Pancreas (tissue), 10 donors: Measurements from ENCODE around the gene ESYT1. TPM values are rescaled to one million over a fixed set of nuclear protein-coding genes. Genes with fewer than 3 reads are reported as not detected.

ENCODE experiments used
- ATAC-seq, 4 donors: fragments of 200-7000 bp; cut with Tn5 transposase; one replicate each; pipeline versions ENCODE4 v1.8.0 to v1.9.1; 2020; ENCODE audit warnings: mild to moderate bottlenecking in 4 of 4, moderate library complexity in 4 of 4
- DNase-seq, 6 donors: peaks; one replicate each; pipeline ENCODE4 v3.0.0-alpha.2; 2020
- FAIRE-seq: peaks from 2 replicates; lab custom pipeline; 2012; peaks lifted over from hg19 to GRCh38; lab: Jason Lieb, UNC
- H3K27ac ChIP-seq, 4 donors: fragments of 200-600 bp; sonication (generic); 1 replicate in 3 of 4; 2 replicates in 1 of 4; pipeline versions ENCODE4 v1.5.0 to v1.8.0; 2020
- H3K27me3 ChIP-seq, 4 donors: fragments of 200-600 bp; one replicate each; pipeline ENCODE4 v1.8.0; 2021
- H3K36me3 ChIP-seq, 3 donors: fragments of 200-600 bp; sonication (generic) in 1 of 3; one replicate each; pipeline versions ENCODE4 v1.5.0 to v1.8.0; 2020 to 2021
- H3K4me1 ChIP-seq, 3 donors: fragments of 200-600 bp; one replicate each; pipeline ENCODE4 v1.8.0; 2021
- H3K4me3 ChIP-seq, 4 donors: fragments of 200-600 bp; sonication (generic) in 2 of 4; one replicate each; pipeline versions ENCODE4 v1.5.0 to v1.8.0; 2020 to 2021
- H3K9me3 ChIP-seq, 4 donors: fragments of 200-600 bp; one replicate each; pipeline ENCODE4 v1.8.0; 2021
- WGBS, 2 donors: extraction: QIAGEN DNeasy Blood & Tissue Kit; methylation state at CpG; one replicate each; pipeline ENCODE4 v1.1.7; 2013; 5-methylcytosine and 5-hydroxymethylcytosine counted together
- intact Hi-C, 3 donors: fragments of 100-400 bp; cut with DNase I; formaldehyde crosslinking; loops; one replicate each; pipeline versions ENCODE4 v1.11.1 to v1.14.2; 2022
- polyA plus RNA-seq, 2 donors: library from polyadenylated mRNA; stranded (reverse); fragments of 200-250 nt; gene quantifications; one replicate each; pipeline ENCODE4 v1.2.3, GENCODE V29; 2013
- total RNA-seq, 6 donors: library from RNA; stranded (reverse); fragmentation: NEBNext Ultra II Directional in 4 of 6; extraction: Animal tissue kit (Norgen Biotek cat#: 25700) in 4 of 6; gene quantifications; one replicate each; pipeline versions ENCODE4 v1.2.1 to v1.2.4, GENCODE V29; 2021 to 2023
- TF ChIP-seq, protein P1 (sequence below), 4 donors: fragments of 200-600 bp; sonication (generic) in 3 of 4; IDR thresholded peaks; one replicate each; pipeline versions ENCODE4 v1.5.0 to v1.8.0; 2021; ENCODE audit warnings: antibody characterized with exemption in 4 of 4
- donor health status: healthy with polysubstance abuse.
- donor health status: DM: no; HTN: no; CAD: no; lungs with moderate emphysema.
- donor health status: DM: no; HTN: no; CAD: no.
- donor health status: control.
- donor health status: control.
- donor health status: Bipolar disorder and iron deficiency.
- donor health status: DM: yes; HTN: yes; CAD: no.
- donor health status: DM: no; HTN: no; CAD: no.
- donor health status: DM: no; HTN: no; CAD: no.
- donor health status: DM: yes; HTN: yes; CAD: no.

The ESYT1 gene
- total and polyA plus RNA-seq, 8 donors = 22.5 to 55.1 (median 45.3) TPM

DNA sequence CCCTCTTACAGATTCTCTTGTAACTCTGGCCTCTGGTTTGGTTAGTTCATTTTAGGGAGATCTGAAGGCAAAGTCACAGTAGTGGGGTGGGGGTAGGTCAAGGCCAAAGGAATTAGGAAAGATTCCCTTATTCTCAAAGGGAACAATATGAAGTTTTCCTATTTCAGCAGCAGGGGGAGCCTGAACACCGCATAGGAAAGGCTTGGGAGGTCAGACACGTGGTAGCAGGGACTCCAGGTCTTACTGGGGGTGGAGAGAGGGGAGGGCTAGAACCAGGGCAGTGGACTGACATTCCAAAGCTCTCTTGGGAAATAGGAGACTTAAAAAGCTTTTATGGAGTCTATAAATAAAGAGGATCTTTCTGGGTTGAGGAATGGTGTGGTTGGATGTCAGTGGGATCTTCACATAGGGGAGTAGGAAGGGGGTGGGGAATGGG, 8.7 kb upstream of the ESYT1 start:
- peak overlapping the region in 2 of 4 donors; percentile 65 to 67 for H3K4me3 ChIP-seq
- H3K9me3 ChIP-seq = no peaks in the 10 kb centered on the region
- 0 to 1% methylated on average over 2 of the region's 2 CpGs for WGBS, 2 donors
- peak; percentile 38 to 56 (median 49) for ATAC-seq
- peak overlapping the region; percentile 72 to 88 (median 83) for H3K27ac ChIP-seq
- H3K36me3 ChIP-seq = peaks cover 0 to 8% (median 0%) of the 10 kb centered on the region in 3 donors
- intact Hi-C loops = loop anchor here in 1 of 3 donors (5.0 kb wide), 1 partner anchor 42 kb away; no protein-coding TSS in a partner anchor
- TF ChIP-seq, protein P1, sequence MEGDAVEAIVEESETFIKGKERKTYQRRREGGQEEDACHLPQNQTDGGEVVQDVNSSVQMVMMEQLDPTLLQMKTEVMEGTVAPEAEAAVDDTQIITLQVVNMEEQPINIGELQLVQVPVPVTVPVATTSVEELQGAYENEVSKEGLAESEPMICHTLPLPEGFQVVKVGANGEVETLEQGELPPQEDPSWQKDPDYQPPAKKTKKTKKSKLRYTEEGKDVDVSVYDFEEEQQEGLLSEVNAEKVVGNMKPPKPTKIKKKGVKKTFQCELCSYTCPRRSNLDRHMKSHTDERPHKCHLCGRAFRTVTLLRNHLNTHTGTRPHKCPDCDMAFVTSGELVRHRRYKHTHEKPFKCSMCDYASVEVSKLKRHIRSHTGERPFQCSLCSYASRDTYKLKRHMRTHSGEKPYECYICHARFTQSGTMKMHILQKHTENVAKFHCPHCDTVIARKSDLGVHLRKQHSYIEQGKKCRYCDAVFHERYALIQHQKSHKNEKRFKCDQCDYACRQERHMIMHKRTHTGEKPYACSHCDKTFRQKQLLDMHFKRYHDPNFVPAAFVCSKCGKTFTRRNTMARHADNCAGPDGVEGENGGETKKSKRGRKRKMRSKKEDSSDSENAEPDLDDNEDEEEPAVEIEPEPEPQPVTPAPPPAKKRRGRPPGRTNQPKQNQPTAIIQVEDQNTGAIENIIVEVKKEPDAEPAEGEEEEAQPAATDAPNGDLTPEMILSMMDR (IDR thresholded peaks at IDR 0.05) = peak; percentile 41 to 58 (median 56)
- DNase-seq = peak in 4 of 6 donors; percentile 68 to 78 (median 77)
- no peaks in the 10 kb centered on the region for H3K27me3 ChIP-seq
- peaks cover 0 to 17% (median 13%) of the 10 kb centered on the region in 3 donors for H3K4me1 ChIP-seq
- FAIRE-seq = no peak

GRCh38 chr12:56120158-56120846, 7.8 kb upstream of the ESYT1 start:
- H3K4me1 ChIP-seq = peaks cover 0 to 14% (median 13%) of the 10 kb centered on the region in 3 donors
- H3K27ac ChIP-seq = peak overlapping the region in 1 of 4 donors; percentile 85
- no peaks in the 10 kb centered on the region for H3K9me3 ChIP-seq
- no peak overlapping the region for H3K4me3 ChIP-seq
- FAIRE-seq = no peak
- TF ChIP-seq, protein P1 (IDR thresholded peaks at IDR 0.05) = no peak
- DNase-seq = peak in 1 of 6 donors; percentile 45
- H3K27me3 ChIP-seq = no peaks in the 10 kb centered on the region
- 86 to 87% methylated on average over 17 of the region's 17 CpGs for WGBS, 2 donors
- intact Hi-C loops = loop anchor here in 2 of 3 donors (5.0 to 10.0 kb wide), 2 partner anchors 67 to 334 kb away; partner anchors contain the start of genes MIP (in 1 of the 2) and SMARCC2 (in 1 of the 2)
- H3K36me3 ChIP-seq = peaks cover 0 to 8% (median 0%) of the 10 kb centered on the region in 3 donors
- no peak for ATAC-seq

DNA sequence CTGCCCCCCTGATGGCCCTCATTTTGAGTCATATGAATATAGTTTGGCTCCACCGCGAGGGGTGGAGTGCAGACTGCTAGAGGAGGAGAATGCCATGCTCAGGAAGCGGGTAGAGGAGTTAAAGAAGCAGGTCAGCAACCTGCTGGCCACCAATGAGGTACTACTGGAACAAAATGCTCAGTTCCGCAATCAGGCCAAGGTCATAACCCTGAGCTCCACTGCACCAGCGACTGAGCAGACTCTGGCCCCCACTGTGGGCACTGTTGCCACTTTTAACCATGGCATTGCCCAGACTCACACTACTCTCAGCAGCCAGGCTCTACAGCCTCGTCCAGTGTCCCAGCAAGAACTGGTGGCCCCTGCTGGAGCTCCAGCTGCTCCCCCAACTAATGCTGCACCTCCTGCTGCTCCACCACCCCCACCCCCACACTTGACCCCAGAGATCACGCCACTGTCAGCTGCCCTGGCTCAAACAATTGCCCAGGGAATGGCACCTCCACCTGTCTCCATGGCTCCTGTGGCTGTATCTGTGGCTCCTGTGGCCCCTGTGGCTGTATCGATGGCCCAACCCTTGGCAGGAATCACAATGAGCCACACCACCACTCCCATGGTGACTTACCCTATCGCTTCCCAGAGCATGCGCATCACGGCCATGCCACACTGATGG, 6.7 kb upstream of the ESYT1 start:
- no peak for DNase-seq
- Histone ChIP-seq H3K4me3 (no peak overlapping the region), H3K4me1 (peaks cover under 1 to 20% (median 14%) of the 10 kb centered on the region in 3 donors), H3K27ac (no peak overlapping the region), H3K9me3 (no peaks in the 10 kb centered on the region), H3K27me3 (no peaks in the 10 kb centered on the region), H3K36me3 (peaks cover 0 to 8% (median 0%) of the 10 kb centered on the region in 3 donors)
- FAIRE-seq = no peak
- TF ChIP-seq, protein P1 (IDR thresholded peaks at IDR 0.05) = no peak
- intact Hi-C loops = loop anchor here in 2 of 3 donors (5.0 to 10.0 kb wide), 2 partner anchors 66 to 333 kb away; partner anchors contain the start of genes MIP (in 1 of the 2) and SMARCC2 (in 1 of the 2)
- WGBS, 2 donors = 74 to 82% methylated on average over 11 of the region's 11 CpGs
- no peak for ATAC-seq

DNA sequence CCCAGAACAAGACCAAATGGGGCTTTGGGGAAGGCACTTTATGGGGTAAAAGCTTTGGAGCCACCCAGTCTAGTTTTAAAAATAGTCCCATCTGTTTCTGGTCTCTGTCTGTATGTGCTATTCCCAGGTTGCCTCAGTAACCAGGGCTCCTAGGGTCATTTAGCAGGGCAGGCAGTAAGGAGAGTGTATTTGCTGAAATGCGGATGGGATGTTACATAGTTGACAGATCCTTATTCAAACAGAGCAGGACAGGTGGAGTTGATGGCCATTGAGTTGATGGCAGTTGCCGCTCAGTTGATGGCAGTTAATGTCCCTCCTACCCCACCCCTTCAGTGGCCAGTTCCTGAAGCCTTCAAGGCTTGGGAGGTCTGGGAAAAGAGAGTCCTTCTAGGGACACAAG, 5.4 kb upstream of the ESYT1 start:
- Histone ChIP-seq H3K36me3 (peaks cover 0 to 8% (median 0%) of the 10 kb centered on the region in 3 donors), H3K27ac (peak overlapping the region in 1 of 4 donors; percentile 8), H3K9me3 (no peaks in the 10 kb centered on the region), H3K4me3 (no peak overlapping the region), H3K4me1 (peaks cover 12 to 31% (median 22%) of the 10 kb centered on the region in 3 donors), H3K27me3 (no peaks in the 10 kb centered on the region)
- DNase-seq (no peak), ATAC-seq (no peak), FAIRE-seq (no peak)
- intact Hi-C loops = loop anchor here in 2 of 3 donors (5.0 to 10.0 kb wide), 2 partner anchors 65 to 332 kb away; partner anchors contain the start of genes MIP (in 1 of the 2) and SMARCC2 (in 1 of the 2)
- TF ChIP-seq, protein P1 (IDR thresholded peaks at IDR 0.05) = no peak
- whole genome bisulfite sequencing, 2 donors = 88 to 94% methylated on average over 2 of the region's 2 CpGs
